GM10266 (cell line): ENCODE data around the gene FBLN2.

Experiments used
- DNase-seq: peaks from one replicate; pipeline ENCODE4 v3.0.0; 2012; ENCODE audit errors: extremely low spot score
- CTCF ChIP-seq: IDR thresholded peaks from 2 replicates; pipeline ENCODE4 v1.5.1; 2012; ENCODE audit warnings: mild to moderate bottlenecking, low read depth; ENCODE audit not compliant: control insufficient read depth, insufficient read depth; ENCODE audit errors: missing control alignments

FBLN2 gene

GRCh38 chr3:13671482-13672233 lies 122.7 kb downstream of the FBLN2 start:
- DNase-seq: no peak
- TF ChIP-seq CTCF: no peak

GRCh38 chr3:13673207-13673606 lies 124.3 kb downstream of the FBLN2 start:
- DNase-seq: no peak
- peak; percentile 20 for TF ChIP-seq CTCF

GRCh38 chr3:13674538-13675185 lies 125.7 kb downstream of the FBLN2 start:
- no peak for DNase-seq
- TF ChIP-seq CTCF: no peak

- no peak for TF ChIP-seq CTCF
- no peak for DNase-seq
Observed at GRCh38 chr3:13676356-13677017, 127.6 kb downstream of the FBLN2 start.

GRCh38 chr3:13677272-13677671 lies 128.3 kb downstream of the FBLN2 start:
- no peak for DNase-seq
- no peak for TF ChIP-seq CTCF

GRCh38 chr3:13681931-13682330 lies 133.0 kb downstream of the FBLN2 start:
- DNase-seq: no peak
- no peak for TF ChIP-seq CTCF
